A549 treated with CORT108297 at 1 μM for 4 hours (cell line): Measurements from ENCODE around the gene LRP1B. TPM values are rescaled to one million over a fixed set of nuclear protein-coding genes. Genes with fewer than 3 reads are reported as not detected.

Experiments
- total RNA-seq: library from RNA; stranded (reverse); fragments of 200-300 nt; extraction: Qiagen RNA extraction; gene quantifications from 5 replicates; pipeline ENCODE4 v1.2.3, GENCODE V29; 2022

LRP1B gene
- total RNA-seq: not detected in 5 replicates

GRCh38 chr2:142131010-142131669 is at the start of gene LRP1B:
Gene LRP1B, minus strand, starts transcription at chr2:142131016. Its CDS starts 287 bp downstream, at chr2:142130729.

